Spinal cord (tissue), 10 donors: ENCODE results near the gene OR10H4. TPM values are rescaled to one million over a fixed set of nuclear protein-coding genes. Genes with fewer than 3 reads are reported as not detected.
A peak's percentile ranks its signal among the peaks of the same experiment; 100 is the strongest.
"Not testable (repeated sequence)": the region's sequence is repeated elsewhere in the genome, so short reads cannot be mapped to it uniquely, and the experiment has no call there.

Experiments
- DNase-seq, 6 donors: peaks; one replicate each; pipeline versions ENCODE4 v3.0.0 to v3.0.0-alpha.2; 2013 to 2015; ENCODE audit warnings: low spot score in 6 of 6, low read depth in 4 of 6
- H3K27ac ChIP-seq: one replicate; pipeline ENCODE4 v1.5.1; 2013; ENCODE audit warnings: low read depth, low read length, control low read depth
- H3K27me3 ChIP-seq: one replicate; pipeline ENCODE4 v1.6.1; 2013; ENCODE audit warnings: low read length; ENCODE audit not compliant: control insufficient read depth, insufficient read depth
- H3K36me3 ChIP-seq: one replicate; pipeline ENCODE4 v1.6.1; 2013; ENCODE audit warnings: low read length; ENCODE audit not compliant: control insufficient read depth, insufficient read depth
- H3K4me1 ChIP-seq: one replicate; pipeline ENCODE4 v1.6.1; 2013; ENCODE audit warnings: low read length; ENCODE audit not compliant: control insufficient read depth, insufficient read depth
- H3K4me3 ChIP-seq: one replicate; pipeline ENCODE4 v1.5.1; 2013; ENCODE audit warnings: low read depth, low read length, control low read depth
- H3K9me3 ChIP-seq: one replicate; pipeline ENCODE4 v1.6.1; 2013; ENCODE audit warnings: low read length; ENCODE audit not compliant: control insufficient read depth, insufficient read depth
- WGBS: methylation state at CpG from one replicate; pipeline ENCODE4 v1.1.5; 2013; ENCODE audit warnings: missing lambda C conversion rate; ENCODE audit not compliant: insufficient coverage; 5-methylcytosine and 5-hydroxymethylcytosine counted together
- polyA plus RNA-seq, 2 donors: library from polyadenylated mRNA; unstranded; fragments of 120-200 nt; gene quantifications; one replicate each; pipeline ENCODE4 v1.2.1, GENCODE V29; 2013; ENCODE audit not compliant: insufficient read length in 2 of 2
- total RNA-seq, 2 donors: library from RNA; depleted of rRNA in 1 of 2; stranded (reverse); fragments of 120-200 nt in 1 of 2; fragments of >200 nt in 1 of 2; gene quantifications; one replicate each; pipeline versions ENCODE4 v1.2.3 to v1.2.4, GENCODE V29; 2013 to 2014
- donor health status: healthy.

OR10H4 gene
- total and polyA plus RNA-seq, 4 donors, result not detected

GRCh38 chr19:15915109-15915508, 33.7 kb upstream of the OR10H4 start:
- Histone ChIP-seq H3K4me1 (peaks cover 4% of the 10 kb centered on the region), H3K36me3 (no peaks in the 10 kb centered on the region), H3K9me3 (peaks cover 2% of the 10 kb centered on the region), H3K4me3 (no peak overlapping the region), H3K27me3 (peaks cover 6% of the 10 kb centered on the region), H3K27ac (no peak overlapping the region)
- no peak for DNase-seq
- no CpG with 5 or more reads among the region's 2 CpGs for WGBS

- H3K9me3 ChIP-seq, result peaks cover 2% of the 10 kb centered on the region
- WGBS, result 83% methylated on average over 3 of the region's 4 CpGs
- H3K27ac ChIP-seq, result no peak overlapping the region
- no peaks in the 10 kb centered on the region for H3K36me3 ChIP-seq
- peaks cover 5% of the 10 kb centered on the region for H3K27me3 ChIP-seq
- H3K4me1 ChIP-seq, result no peaks in the 10 kb centered on the region
- DNase-seq, result no peak
- no peak overlapping the region for H3K4me3 ChIP-seq
Observed at GRCh38 chr19:15919243-15919642, 29.6 kb upstream of the OR10H4 start.

- 60% methylated on average over 3 of the region's 4 CpGs for WGBS
- Histone ChIP-seq H3K9me3 (no peaks in the 10 kb centered on the region), H3K36me3 (no peaks in the 10 kb centered on the region), H3K27me3 (peaks cover 5% of the 10 kb centered on the region), H3K4me1 (no peaks in the 10 kb centered on the region), H3K27ac (no peak overlapping the region), H3K4me3 (no peak overlapping the region)
- no peak for DNase-seq
Observed at GRCh38 chr19:15922021-15922420, 26.8 kb upstream of the OR10H4 start.

- 83% methylated on average over 8 of the region's 8 CpGs for WGBS
- Histone ChIP-seq H3K9me3 (no peaks in the 10 kb centered on the region), H3K4me1 (no peaks in the 10 kb centered on the region), H3K36me3 (no peaks in the 10 kb centered on the region), H3K27ac (no peak overlapping the region), H3K4me3 (no peak overlapping the region), H3K27me3 (peaks cover 8% of the 10 kb centered on the region)
- DNase-seq, result peak in 1 of 6 donors; percentile 6
Observed at GRCh38 chr19:15923702-15924101, 25.1 kb upstream of the OR10H4 start.

- Histone ChIP-seq H3K27ac (no peak overlapping the region), H3K4me1 (no peaks in the 10 kb centered on the region), H3K4me3 (no peak overlapping the region), H3K36me3 (no peaks in the 10 kb centered on the region), H3K9me3 (no peaks in the 10 kb centered on the region), H3K27me3 (peaks cover 12% of the 10 kb centered on the region)
- no CpG with 5 or more reads among the region's 1 CpG for WGBS
- DNase-seq, result no peak
Observed at GRCh38 chr19:15926484-15926883, 22.3 kb upstream of the OR10H4 start.

- no peaks in the 10 kb centered on the region for H3K9me3 ChIP-seq
- WGBS, result 83% methylated on average over 3 of the region's 3 CpGs
- peaks cover 8% of the 10 kb centered on the region for H3K27me3 ChIP-seq
- H3K4me1 ChIP-seq, result no peaks in the 10 kb centered on the region
- no peak for DNase-seq
- H3K4me3 ChIP-seq, result no peak overlapping the region
- H3K27ac ChIP-seq, result no peak overlapping the region
- H3K36me3 ChIP-seq, result no peaks in the 10 kb centered on the region
Observed at GRCh38 chr19:15928321-15928720, 20.5 kb upstream of the OR10H4 start.

GRCh38 chr19:15933761-15934331, 15.0 kb upstream of the OR10H4 start:
- H3K4me3 ChIP-seq, H3K4me1 ChIP-seq, H3K36me3 ChIP-seq, DNase-seq, H3K9me3 ChIP-seq, H3K27me3 ChIP-seq, H3K27ac ChIP-seq: not testable (repeated sequence)
- 34% methylated on average over 10 of the region's 12 CpGs for WGBS

GRCh38 chr19:15934332-15935078, 14.3 kb upstream of the OR10H4 start, which contains the start of gene CYP4F11:
Gene CYP4F11, minus strand, starts transcription at chr19:15934529. Its CDS starts 121 bp downstream, at chr19:15934408.
- H3K4me3 ChIP-seq, result no peak within 1 kb of the TSS

GRCh38 chr19:15935167-15935702, 13.6 kb upstream of the OR10H4 start:
- H3K27me3 ChIP-seq, result peaks cover 5% of the 10 kb centered on the region
- no peak for DNase-seq
- peaks cover 8% of the 10 kb centered on the region for H3K4me1 ChIP-seq
- WGBS, result 52% methylated on average over 3 of the region's 3 CpGs
- H3K9me3 ChIP-seq, result no peaks in the 10 kb centered on the region
- H3K36me3 ChIP-seq, result no peaks in the 10 kb centered on the region
- no peak overlapping the region for H3K27ac ChIP-seq
- no peak overlapping the region for H3K4me3 ChIP-seq

More at GRCh38 chr19:15934332-15935078, 14.3 kb upstream of the OR10H4 start, which contains the start of gene CYP4F11:
- Histone ChIP-seq H3K4me1 (peaks cover 8% of the 10 kb centered on the region), H3K9me3 (no peaks in the 10 kb centered on the region), H3K36me3 (no peaks in the 10 kb centered on the region), H3K27me3 (peaks cover 5% of the 10 kb centered on the region), H3K27ac (no peak within 1 kb of the TSS)
- DNase-seq, result peak in 1 of 6 donors; percentile 27
- WGBS, result 25% methylated on average over 9 of the region's 10 CpGs
